CD4-positive, alpha-beta T cell (primary cell): ENCODE data around the gene ALAS1. TPM values are rescaled to one million over a fixed set of nuclear protein-coding genes. Genes with fewer than 3 reads are reported as not detected.
A peak's percentile ranks its signal among the peaks of the same experiment; 100 is the strongest.

Source experiments
- ATAC-seq: fragments of 200-7000 bp; cut with Tn5 transposase; one replicate; pipeline ENCODE4 v1.10.0; 2022; ENCODE audit warnings: mild to moderate bottlenecking; ENCODE audit not compliant: poor library complexity
- CTCF ChIA-PET: fragments of 350-600 bp; sonication (Branson Sonifier 250); formaldehyde crosslinking; loops from one replicate; lab custom pipeline; 2021; ENCODE audit warnings: antibody characterized with exemption, inconsistent platforms; lab: Charles Lee
- POLR2A ChIA-PET: fragments of 350-600 bp; sonication (Branson Sonifier 250); formaldehyde crosslinking; loops from one replicate; lab custom pipeline; 2021; ENCODE audit warnings: antibody characterized with exemption, inconsistent platforms; lab: Charles Lee
- DNase-seq, 14 experiments: peaks; one replicate each; pipeline ENCODE4 v3.0.0-alpha.2; 2013 to 2020; ENCODE audit warnings: mixed read lengths in 2 of 14
- H3K27ac ChIP-seq, 2 donors: one replicate each; pipeline versions ENCODE4 v1.5.1 to v1.7.0; 2013; ENCODE audit warnings: low read length in 2 of 2, low read depth in 1 of 2, mild to moderate bottlenecking in 1 of 2
- H3K27me3 ChIP-seq, 2 experiments: 1 replicate in 1 of 2; 2 replicates in 1 of 2; pipeline versions ENCODE4 v1.6.1 to v1.7.0; 2013; ENCODE audit warnings: low read length in 2 of 2, control low read depth in 1 of 2, mild to moderate bottlenecking in 1 of 2, moderate library complexity in 1 of 2; ENCODE audit not compliant: insufficient read depth in 2 of 2, control insufficient read depth in 1 of 2
- H3K36me3 ChIP-seq: one replicate; pipeline ENCODE4 v1.6.1; 2013; ENCODE audit warnings: low read length, control low read depth; ENCODE audit not compliant: insufficient read depth
- H3K4me1 ChIP-seq: one replicate; pipeline ENCODE4 v1.6.1; 2013; ENCODE audit warnings: low read length, control low read depth; ENCODE audit not compliant: insufficient read depth
- H3K4me3 ChIP-seq: one replicate; pipeline ENCODE4 v1.5.1; 2013; ENCODE audit warnings: mild to moderate bottlenecking, low read length, moderate library complexity
- H3K9me3 ChIP-seq, 2 experiments: 1 replicate in 1 of 2; 2 replicates in 1 of 2; pipeline versions ENCODE4 v1.6.1 to v1.7.0; 2013; ENCODE audit warnings: low read length in 2 of 2, mild to moderate bottlenecking in 2 of 2, control low read depth in 1 of 2, moderate library complexity in 1 of 2; ENCODE audit not compliant: control insufficient read depth in 1 of 2, insufficient read depth in 1 of 2
- H3K27ac Mint-ChIP-seq: one replicate; pipeline ENCODE4 v1.8.0; 2020; ENCODE audit warnings: mixed read lengths
- H3K27me3 Mint-ChIP-seq: one replicate; pipeline ENCODE4 v1.8.0; 2021; ENCODE audit warnings: mixed read lengths
- H3K36me3 Mint-ChIP-seq: one replicate; pipeline ENCODE4 v1.8.0; 2021; ENCODE audit warnings: low read depth, mixed read lengths
- H3K4me1 Mint-ChIP-seq: one replicate; pipeline ENCODE4 v1.8.0; 2021; ENCODE audit warnings: low read depth, mixed read lengths
- H3K4me3 Mint-ChIP-seq: one replicate; pipeline ENCODE4 v1.8.0; 2020; ENCODE audit warnings: mild to moderate bottlenecking, mixed read lengths
- H3K9me3 Mint-ChIP-seq: one replicate; pipeline ENCODE4 v1.8.0; 2020; ENCODE audit warnings: mixed read lengths
- CTCF ChIP-seq: fragments of 200-600 bp; IDR thresholded peaks from one replicate; pipeline ENCODE4 v1.8.0; 2022; ENCODE audit warnings: antibody characterized with exemption, mild to moderate bottlenecking
- intact Hi-C, 2 experiments: fragments of 100-400 bp; cut with DNase I in 1 of 2; cut with micrococcal nuclease in 1 of 2; formaldehyde crosslinking; loops; one replicate each; pipeline versions ENCODE4 v1.15.1 to v1.9.0; 2023 to 2025; cut with DNase I, micrococcal nuclease
- total RNA-seq, 174 experiments: library from RNA in 2 of 174; stranded (reverse) in 2 of 174; gene quantifications; one replicate each; pipeline ENCODE4 v1.2.3 and lab custom pipeline; 2021 to 2026

The ALAS1 gene
- total RNA-seq, 2 experiments from 2014 or later = 6.0 to 7.0 TPM

GRCh38 chr3:52227766-52228165 is 29.8 kb downstream of the ALAS1 start:
- Histone ChIP-seq H3K27me3 (no peaks in the 10 kb centered on the region), H3K27ac (peak overlapping the region in 1 of 2 donors; percentile 51), H3K4me3 (no peak overlapping the region), H3K4me1 (peaks cover 76% of the 10 kb centered on the region), H3K36me3 (peaks cover 50% of the 10 kb centered on the region), H3K9me3 (no peaks in the 10 kb centered on the region)
- no peak for TF ChIP-seq CTCF
- H3K27me3 Mint-ChIP-seq = no peaks in the 10 kb centered on the region
- intact Hi-C loops = no loop called here
- DNase-seq (no peak), ATAC-seq (no peak)
- H3K4me3 Mint-ChIP-seq = no peak overlapping the region
- peaks cover 58% of the 10 kb centered on the region for H3K4me1 Mint-ChIP-seq
- no peaks in the 10 kb centered on the region for H3K9me3 Mint-ChIP-seq
- peak overlapping the region; percentile 17 for H3K27ac Mint-ChIP-seq
- CTCF ChIA-PET = interaction anchor here (3.0 kb wide), 1 partner anchor 111 kb away, joined by 18 read pairs; no protein-coding TSS in a partner anchor
- H3K36me3 Mint-ChIP-seq = peaks cover 57% of the 10 kb centered on the region
- POLR2A ChIA-PET = interaction anchor here (1.0 to 8.6 kb wide), 2 partner anchors 9 to 13 kb away, joined by 3 to 74 read pairs; partner anchors contain the start of gene TWF2

- POLR2A ChIA-PET = interaction anchor here (1.5 kb wide), 1 partner anchor 22 kb away, joined by 4 read pairs; no protein-coding TSS in a partner anchor
- peaks cover 55% of the 10 kb centered on the region for H3K36me3 ChIP-seq
These were observed 30.3 kb downstream of the ALAS1 start for GRCh38 chr3:52228266-52228665.

GRCh38 chr3:52228751-52229291 is 30.9 kb downstream of the ALAS1 start:
- H3K4me1 ChIP-seq = peaks cover 74% of the 10 kb centered on the region
- no peak overlapping the region for H3K4me3 ChIP-seq
- Mint-ChIP-seq H3K9me3 (no peaks in the 10 kb centered on the region), H3K27me3 (no peaks in the 10 kb centered on the region), H3K4me3 (no peak overlapping the region), H3K4me1 (peaks cover 57% of the 10 kb centered on the region), H3K36me3 (peaks cover 67% of the 10 kb centered on the region), H3K27ac (no peak overlapping the region)
- ATAC-seq = no peak
- CTCF ChIA-PET = no interaction called here
- no peaks in the 10 kb centered on the region for H3K27me3 ChIP-seq
- no peak for TF ChIP-seq CTCF
- no peaks in the 10 kb centered on the region for H3K9me3 ChIP-seq
- POLR2A ChIA-PET = interaction anchor here (1.2 to 1.5 kb wide), 2 partner anchors 21 to 50 kb away, joined by 3 to 4 read pairs; partner anchors contain the start of gene WDR82
- H3K27ac ChIP-seq = no peak overlapping the region
- intact Hi-C loops = no loop called here
- peak in 2 of 14 experiments; percentile 4 to 18 for DNase-seq
- H3K36me3 ChIP-seq = peaks cover 58% of the 10 kb centered on the region

More at GRCh38 chr3:52228266-52228665, 30.3 kb downstream of the ALAS1 start:
- Mint-ChIP-seq H3K36me3 (peaks cover 62% of the 10 kb centered on the region), H3K9me3 (no peaks in the 10 kb centered on the region), H3K27me3 (no peaks in the 10 kb centered on the region), H3K4me1 (peaks cover 57% of the 10 kb centered on the region), H3K27ac (peak overlapping the region; percentile 17), H3K4me3 (no peak overlapping the region)
- Histone ChIP-seq H3K4me3 (no peak overlapping the region), H3K27me3 (no peaks in the 10 kb centered on the region), H3K9me3 (no peaks in the 10 kb centered on the region), H3K27ac (no peak overlapping the region), H3K4me1 (peaks cover 76% of the 10 kb centered on the region)
- DNase-seq (no peak), ATAC-seq (no peak)
- CTCF ChIA-PET = interaction anchor here (3.0 kb wide), 1 partner anchor 111 kb away, joined by 18 read pairs; no protein-coding TSS in a partner anchor
- intact Hi-C loops = no loop called here
- no peak for TF ChIP-seq CTCF
